Fibroblast of mammary gland (primary cell): ENCODE data around the gene FOXO1.

ENCODE experiments used
- DNase-seq: peaks from one replicate; pipeline ENCODE4 v3.0.0-alpha.2; 2010; ENCODE audit warnings: low read depth
- H3K4me3 ChIP-seq: 2 replicates; pipeline ENCODE4 v1.5.1; 2011; ENCODE audit warnings: low read depth, mild to moderate bottlenecking, low read length, moderate library complexity; ENCODE audit not compliant: control insufficient read depth
- TF ChIP-seq, protein P1 (sequence below): conservative IDR thresholded peaks from 2 replicates; pipeline ENCODE4 v1.5.1; 2011; ENCODE audit warnings: low read depth, low read length, inconsistent platforms; ENCODE audit not compliant: control insufficient read depth, insufficient read depth

The FOXO1 gene

GRCh38 chr13:40640202-40640601, 26.2 kb downstream of the FOXO1 start:
- DNase-seq = no peak
- no peak overlapping the region for H3K4me3 ChIP-seq
- TF ChIP-seq, protein P1, sequence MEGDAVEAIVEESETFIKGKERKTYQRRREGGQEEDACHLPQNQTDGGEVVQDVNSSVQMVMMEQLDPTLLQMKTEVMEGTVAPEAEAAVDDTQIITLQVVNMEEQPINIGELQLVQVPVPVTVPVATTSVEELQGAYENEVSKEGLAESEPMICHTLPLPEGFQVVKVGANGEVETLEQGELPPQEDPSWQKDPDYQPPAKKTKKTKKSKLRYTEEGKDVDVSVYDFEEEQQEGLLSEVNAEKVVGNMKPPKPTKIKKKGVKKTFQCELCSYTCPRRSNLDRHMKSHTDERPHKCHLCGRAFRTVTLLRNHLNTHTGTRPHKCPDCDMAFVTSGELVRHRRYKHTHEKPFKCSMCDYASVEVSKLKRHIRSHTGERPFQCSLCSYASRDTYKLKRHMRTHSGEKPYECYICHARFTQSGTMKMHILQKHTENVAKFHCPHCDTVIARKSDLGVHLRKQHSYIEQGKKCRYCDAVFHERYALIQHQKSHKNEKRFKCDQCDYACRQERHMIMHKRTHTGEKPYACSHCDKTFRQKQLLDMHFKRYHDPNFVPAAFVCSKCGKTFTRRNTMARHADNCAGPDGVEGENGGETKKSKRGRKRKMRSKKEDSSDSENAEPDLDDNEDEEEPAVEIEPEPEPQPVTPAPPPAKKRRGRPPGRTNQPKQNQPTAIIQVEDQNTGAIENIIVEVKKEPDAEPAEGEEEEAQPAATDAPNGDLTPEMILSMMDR = no peak

- peak; percentile 79 for DNase-seq
- H3K4me3 ChIP-seq = no peak overlapping the region
- TF ChIP-seq, protein P1 = no peak
Measured at GRCh38 chr13:40639221-40639681, 27.2 kb downstream of the FOXO1 start.

DNA sequence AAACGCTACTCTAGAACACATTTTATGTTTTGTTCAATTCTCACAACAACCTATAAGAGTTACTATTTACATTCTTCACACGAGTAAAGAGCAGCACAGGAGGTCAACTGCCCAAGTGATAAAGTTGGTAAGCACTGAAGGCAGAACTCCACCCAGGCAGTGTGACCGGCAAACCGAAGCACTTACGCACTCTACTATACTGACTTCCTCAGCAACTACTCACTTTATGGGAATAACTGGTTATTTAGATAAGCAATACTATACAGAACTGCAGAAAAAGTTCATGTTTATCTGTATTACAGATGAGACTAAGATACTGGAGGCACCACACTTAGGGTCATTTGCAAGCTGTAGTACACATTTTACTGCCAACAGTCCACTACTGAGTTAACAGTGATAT, 28.8 kb downstream of the FOXO1 start:
- DNase-seq = no peak
- H3K4me3 ChIP-seq = no peak overlapping the region
- TF ChIP-seq, protein P1 = no peak

GRCh38 chr13:40635315-40635995, 31.0 kb downstream of the FOXO1 start:
- no peak overlapping the region for H3K4me3 ChIP-seq
- no peak for DNase-seq
- TF ChIP-seq, protein P1 = no peak

GRCh38 chr13:40632915-40633314, 33.5 kb downstream of the FOXO1 start:
- no peak overlapping the region for H3K4me3 ChIP-seq
- TF ChIP-seq, protein P1 = no peak
- DNase-seq = no peak

GRCh38 chr13:40631605-40632004, 34.8 kb downstream of the FOXO1 start:
- DNase-seq = no peak
- no peak overlapping the region for H3K4me3 ChIP-seq
- TF ChIP-seq, protein P1 = no peak
